AG09319 (cell line): ENCODE data around the gene IDNK.

Experiments
- DNase-seq: peaks from one replicate; pipeline ENCODE4 v3.0.0-alpha.2; 2010; ENCODE audit warnings: low read depth; ENCODE audit errors: extremely low read depth
- CTCF ChIP-seq: IDR thresholded peaks from 2 replicates; pipeline ENCODE4 v1.5.1; 2011; ENCODE audit warnings: low read depth, mild to moderate bottlenecking, inconsistent platforms, low read length, moderate library complexity

Gene IDNK

GRCh38 chr9:83680233-83680632, 57.3 kb downstream of the IDNK start:
- TF ChIP-seq CTCF = no peak

GRCh38 chr9:83681490-83681889, 58.5 kb downstream of the IDNK start:
- DNase-seq = no peak
- TF ChIP-seq CTCF = no peak

More at GRCh38 chr9:83680233-83680632, 57.3 kb downstream of the IDNK start:
- no peak for DNase-seq

- TF ChIP-seq CTCF = no peak
- no peak for DNase-seq
These were observed 66.0 kb downstream of the IDNK start for GRCh38 chr9:83688921-83689320.

- no peak for DNase-seq
- no peak for TF ChIP-seq CTCF
These were observed 68.5 kb downstream of the IDNK start for GRCh38 chr9:83691492-83691891.
